MM.1S (cell line): ENCODE data around the gene SLC35B1.

Source experiments
- CTCF ChIP-seq: fragments of 300-600 bp; sonication (generic); IDR thresholded peaks from 2 replicates; pipeline ENCODE4 v1.5.1; 2016; ENCODE audit warnings: antibody characterized with exemption, low read length, mixed read lengths
- EZH2 ChIP-seq: fragments of 300-600 bp; sonication (generic); optimal IDR thresholded peaks from 2 replicates; pipeline ENCODE3; 2017; ENCODE audit warnings: low read depth, mild to moderate bottlenecking, antibody characterized with exemption, low read length, mixed read lengths
- EZH2phosphoT487 ChIP-seq: fragments of 300-600 bp; sonication (generic); IDR thresholded peaks from 2 replicates; pipeline ENCODE4 v1.6.1; 2018; ENCODE audit warnings: antibody characterized with exemption, low read length

DNA sequence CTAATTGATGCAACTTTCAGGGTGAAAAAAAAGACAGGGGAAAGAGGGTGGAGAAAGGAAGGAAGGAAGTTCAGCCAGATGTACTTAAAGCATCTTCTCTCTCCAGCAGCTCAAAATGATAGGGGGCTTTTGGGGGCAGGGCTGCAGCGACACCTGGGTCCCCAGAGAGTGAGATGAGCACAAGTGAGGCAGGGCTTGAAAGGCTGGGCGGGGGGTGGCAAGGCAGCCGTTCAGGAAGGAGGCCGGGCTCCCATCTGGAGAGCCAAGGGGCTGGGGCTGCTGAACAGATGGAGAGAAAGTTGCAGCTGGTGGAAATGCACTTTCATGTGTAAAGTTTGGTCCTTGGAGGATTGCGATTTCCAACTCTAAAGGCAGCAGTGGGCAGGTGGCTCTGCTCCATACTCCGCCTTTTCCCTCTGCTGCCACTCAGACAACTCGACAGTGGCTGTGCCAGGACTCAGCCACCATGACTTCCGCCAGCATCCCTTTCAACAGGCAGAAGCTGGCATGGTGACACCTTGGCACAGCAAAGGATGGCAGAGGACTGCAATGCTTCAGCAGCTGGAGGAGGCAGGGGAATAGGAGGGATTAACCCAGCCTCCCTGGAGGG, 7.7 kb downstream of the SLC35B1 start:
- TF ChIP-seq CTCF: no peak
- no peak for TF ChIP-seq EZH2phosphoT487
- TF ChIP-seq EZH2: no peak
